GM13976 (cell line): Measurements from ENCODE around the gene SOX2.
"Not testable (repeated sequence)": the region's sequence is repeated elsewhere in the genome, so short reads cannot be mapped to it uniquely, and the experiment has no call there.

Experiments
- DNase-seq: peaks from one replicate; pipeline ENCODE4 v3.0.0; 2012; ENCODE audit warnings: low spot score
- in situ Hi-C: fragments of 300-500 bp; cut with MboI; formaldehyde crosslinking; loops from one replicate; pipeline ENCODE4 v1.12.0; 2022; ENCODE audit warnings: low sequenced_read_pairs, mixed read lengths, inconsistent platforms; ENCODE audit not compliant: unreplicated experiment
- TF ChIP-seq, protein P1 (sequence below): IDR thresholded peaks from 2 replicates; pipeline ENCODE4 v1.5.1; 2012; ENCODE audit warnings: borderline replicate concordance, mild to moderate bottlenecking; ENCODE audit not compliant: insufficient read depth; ENCODE audit errors: extremely low read depth, missing control alignments, control extremely low read depth

SOX2 gene

DNA sequence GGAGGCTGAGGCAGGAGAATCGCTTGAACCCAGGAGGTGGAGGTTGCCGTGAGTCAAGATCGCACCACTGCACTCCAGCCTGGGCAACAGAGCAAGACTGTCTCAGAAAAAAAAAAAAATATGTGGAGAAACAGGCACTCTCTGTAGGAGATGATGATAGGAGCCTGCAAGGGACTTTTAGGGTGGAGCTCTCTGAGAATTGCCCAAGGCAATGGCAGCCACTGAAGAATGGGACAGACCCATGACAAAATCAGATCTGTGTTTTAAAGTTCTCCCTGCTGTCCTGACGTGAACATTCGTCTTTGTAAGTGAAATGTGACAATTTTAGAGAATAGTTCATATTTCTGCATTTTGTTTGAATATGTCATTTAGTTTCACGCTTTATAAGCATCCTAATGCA, 50.2 kb downstream of the SOX2 start:
- TF ChIP-seq, protein P1, sequence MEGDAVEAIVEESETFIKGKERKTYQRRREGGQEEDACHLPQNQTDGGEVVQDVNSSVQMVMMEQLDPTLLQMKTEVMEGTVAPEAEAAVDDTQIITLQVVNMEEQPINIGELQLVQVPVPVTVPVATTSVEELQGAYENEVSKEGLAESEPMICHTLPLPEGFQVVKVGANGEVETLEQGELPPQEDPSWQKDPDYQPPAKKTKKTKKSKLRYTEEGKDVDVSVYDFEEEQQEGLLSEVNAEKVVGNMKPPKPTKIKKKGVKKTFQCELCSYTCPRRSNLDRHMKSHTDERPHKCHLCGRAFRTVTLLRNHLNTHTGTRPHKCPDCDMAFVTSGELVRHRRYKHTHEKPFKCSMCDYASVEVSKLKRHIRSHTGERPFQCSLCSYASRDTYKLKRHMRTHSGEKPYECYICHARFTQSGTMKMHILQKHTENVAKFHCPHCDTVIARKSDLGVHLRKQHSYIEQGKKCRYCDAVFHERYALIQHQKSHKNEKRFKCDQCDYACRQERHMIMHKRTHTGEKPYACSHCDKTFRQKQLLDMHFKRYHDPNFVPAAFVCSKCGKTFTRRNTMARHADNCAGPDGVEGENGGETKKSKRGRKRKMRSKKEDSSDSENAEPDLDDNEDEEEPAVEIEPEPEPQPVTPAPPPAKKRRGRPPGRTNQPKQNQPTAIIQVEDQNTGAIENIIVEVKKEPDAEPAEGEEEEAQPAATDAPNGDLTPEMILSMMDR = no peak
- in situ Hi-C loops = no loop called here
- DNase-seq = no peak

DNA sequence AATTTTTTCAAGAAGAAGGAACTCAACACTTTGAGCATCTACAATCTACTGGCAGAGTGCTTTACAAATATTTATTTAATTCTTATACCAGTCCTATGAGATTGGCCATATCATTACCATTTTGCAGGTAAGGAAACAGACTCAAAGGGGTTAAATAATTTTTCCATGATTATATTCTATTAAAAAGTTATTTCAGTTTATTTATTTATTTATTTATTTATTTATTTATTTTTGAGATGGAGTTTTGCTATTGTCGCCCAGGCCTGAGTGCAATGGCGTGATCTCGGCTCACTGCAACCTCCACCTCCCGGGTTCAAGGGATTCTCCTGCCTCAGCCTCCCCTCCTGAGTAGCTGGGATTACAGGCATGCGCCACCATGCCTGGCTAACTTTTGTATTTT, 52.3 kb downstream of the SOX2 start:
- in situ Hi-C loops = not testable (repeated sequence)

More for the DNA sequence above, 52.3 kb downstream of the SOX2 start:
- not testable (repeated sequence) for DNase-seq
